ENCODE data around the gene EIF5A.
A peak's percentile ranks its signal among the peaks of the same experiment; 100 is the strongest.

EIF5A gene

DNA sequence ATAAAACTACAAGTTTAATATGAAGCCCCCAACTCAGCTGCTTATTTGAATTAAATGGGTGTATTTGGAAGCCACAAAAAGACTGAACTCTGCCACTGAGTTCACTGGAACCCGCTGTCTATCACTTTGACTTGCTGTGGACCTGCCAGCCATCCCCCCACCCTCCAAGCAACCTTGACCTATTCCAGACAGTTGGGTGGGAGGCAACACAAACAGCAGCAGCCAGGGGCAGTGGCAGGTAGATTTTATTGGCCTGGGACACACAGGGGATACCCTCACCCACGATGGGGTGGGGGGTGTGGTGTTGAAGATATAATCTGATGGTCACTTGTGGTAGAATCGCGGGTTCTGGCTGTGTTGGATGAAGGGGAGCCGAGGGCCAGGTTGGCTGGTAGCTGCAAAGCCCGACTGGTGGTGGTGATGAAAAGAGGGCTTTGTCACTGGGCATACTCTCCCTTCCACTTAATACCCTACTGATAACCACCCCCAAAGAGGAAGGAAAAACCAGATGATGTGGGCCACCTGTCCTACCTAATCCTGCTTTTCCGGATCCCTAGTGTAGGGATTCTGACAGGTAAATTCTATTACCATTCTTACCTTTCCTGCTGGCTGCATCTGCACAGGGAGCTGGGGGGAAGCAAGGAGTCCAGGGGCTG, 5.1 kb downstream of the EIF5A start:
- in situ Hi-C loops (cut with MboI; ENCODE audit: low sequenced_read_pairs, unreplicated experiment), result no loop called here
- TF ChIP-seq, protein P1, sequence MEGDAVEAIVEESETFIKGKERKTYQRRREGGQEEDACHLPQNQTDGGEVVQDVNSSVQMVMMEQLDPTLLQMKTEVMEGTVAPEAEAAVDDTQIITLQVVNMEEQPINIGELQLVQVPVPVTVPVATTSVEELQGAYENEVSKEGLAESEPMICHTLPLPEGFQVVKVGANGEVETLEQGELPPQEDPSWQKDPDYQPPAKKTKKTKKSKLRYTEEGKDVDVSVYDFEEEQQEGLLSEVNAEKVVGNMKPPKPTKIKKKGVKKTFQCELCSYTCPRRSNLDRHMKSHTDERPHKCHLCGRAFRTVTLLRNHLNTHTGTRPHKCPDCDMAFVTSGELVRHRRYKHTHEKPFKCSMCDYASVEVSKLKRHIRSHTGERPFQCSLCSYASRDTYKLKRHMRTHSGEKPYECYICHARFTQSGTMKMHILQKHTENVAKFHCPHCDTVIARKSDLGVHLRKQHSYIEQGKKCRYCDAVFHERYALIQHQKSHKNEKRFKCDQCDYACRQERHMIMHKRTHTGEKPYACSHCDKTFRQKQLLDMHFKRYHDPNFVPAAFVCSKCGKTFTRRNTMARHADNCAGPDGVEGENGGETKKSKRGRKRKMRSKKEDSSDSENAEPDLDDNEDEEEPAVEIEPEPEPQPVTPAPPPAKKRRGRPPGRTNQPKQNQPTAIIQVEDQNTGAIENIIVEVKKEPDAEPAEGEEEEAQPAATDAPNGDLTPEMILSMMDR (IDR thresholded peaks at IDR 0.05; ENCODE audit: borderline replicate concordance, control extremely low read depth, extremely low read depth, insufficient read depth, missing control alignments), result no peak
- no peak for DNase-seq (ENCODE audit: low spot score)

DNA sequence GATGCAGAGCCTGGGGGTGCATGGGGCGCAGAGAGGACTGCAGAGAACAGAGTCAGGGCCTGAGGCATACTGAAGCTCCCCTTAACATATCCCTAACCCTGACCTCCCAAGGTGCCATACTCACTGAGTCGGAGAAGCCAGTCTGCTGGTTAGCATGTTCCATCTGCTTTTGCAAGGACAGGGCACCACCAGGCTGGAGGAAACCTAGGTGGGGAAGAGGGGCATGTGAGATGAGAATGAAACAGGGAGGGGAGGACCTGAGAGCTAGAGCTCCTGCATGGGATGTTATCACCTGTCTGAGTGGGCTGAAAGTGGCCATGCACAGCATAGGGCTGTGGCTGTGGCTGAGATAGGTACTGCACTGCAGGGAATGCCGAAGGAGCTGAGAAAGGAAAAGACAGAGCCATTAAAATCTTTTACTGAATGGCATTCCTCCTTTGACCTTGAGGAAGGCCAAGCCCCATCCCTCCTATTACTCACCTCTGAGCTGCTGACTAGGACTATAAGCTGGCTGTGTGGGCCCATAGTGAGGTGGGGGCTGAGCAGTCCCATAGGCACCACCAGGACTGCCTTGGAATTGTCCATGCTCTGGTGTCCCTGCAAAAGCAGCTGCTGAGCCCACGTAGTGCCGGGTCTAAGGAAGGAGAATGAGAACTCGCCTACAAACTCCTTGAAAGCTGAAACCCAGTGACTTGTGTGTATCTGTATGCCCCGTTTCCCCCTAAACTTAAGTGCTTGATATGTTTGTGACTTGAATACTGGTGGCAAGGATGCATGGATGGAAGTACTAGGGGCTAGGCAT, 5.9 kb downstream of the EIF5A start:
- DNase-seq (ENCODE audit: low spot score), result no peak
- in situ Hi-C loops (cut with MboI; ENCODE audit: low sequenced_read_pairs, unreplicated experiment), result no loop called here
- TF ChIP-seq, protein P1 (IDR thresholded peaks at IDR 0.05; ENCODE audit: borderline replicate concordance, control extremely low read depth, extremely low read depth, insufficient read depth, missing control alignments), result no peak

DNA sequence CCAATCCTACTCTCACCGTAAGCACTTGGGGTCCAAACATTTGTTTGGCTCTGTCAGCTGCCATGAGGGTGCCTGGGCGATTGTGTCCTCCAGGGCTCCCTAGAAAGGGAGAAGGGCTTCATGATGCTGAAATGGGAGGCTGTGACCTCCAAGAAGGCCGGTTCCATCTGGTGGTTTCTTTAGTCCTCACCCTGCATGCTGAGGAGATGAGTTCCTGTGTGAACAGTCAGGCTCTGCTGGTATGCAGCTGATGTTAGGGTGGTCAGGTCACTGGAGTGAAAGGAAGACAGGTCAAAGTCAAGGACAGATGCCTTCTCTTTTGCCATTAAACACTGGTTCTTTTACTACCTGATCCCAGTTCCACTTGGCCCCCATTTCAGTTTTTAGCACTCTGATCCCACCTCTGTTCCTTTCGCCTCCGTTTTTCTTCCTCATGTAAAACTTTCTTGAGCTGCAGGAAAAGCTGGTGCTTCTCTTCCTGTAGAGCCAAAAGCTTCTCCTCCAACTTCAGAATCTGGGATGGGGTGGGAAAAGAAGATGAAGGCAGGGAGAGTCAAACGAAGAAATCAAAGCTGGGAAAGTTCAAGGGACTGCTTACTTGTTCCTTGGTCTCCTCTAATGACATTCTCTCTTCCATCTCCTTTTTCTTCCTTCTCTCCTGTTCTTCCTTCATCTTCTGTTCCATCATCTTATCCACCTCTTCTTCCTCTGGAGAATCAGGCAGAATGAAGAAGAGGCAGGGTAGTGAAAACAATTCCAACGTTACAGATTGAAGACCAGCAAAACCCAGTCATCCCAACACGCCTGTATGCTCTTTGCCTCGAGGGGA, 6.7 kb downstream of the EIF5A start:
- DNase-seq (ENCODE audit: low spot score), result no peak
- in situ Hi-C loops (cut with MboI; ENCODE audit: low sequenced_read_pairs, unreplicated experiment), result no loop called here
- TF ChIP-seq, protein P1 (IDR thresholded peaks at IDR 0.05; ENCODE audit: borderline replicate concordance, control extremely low read depth, extremely low read depth, insufficient read depth, missing control alignments), result no peak

DNA sequence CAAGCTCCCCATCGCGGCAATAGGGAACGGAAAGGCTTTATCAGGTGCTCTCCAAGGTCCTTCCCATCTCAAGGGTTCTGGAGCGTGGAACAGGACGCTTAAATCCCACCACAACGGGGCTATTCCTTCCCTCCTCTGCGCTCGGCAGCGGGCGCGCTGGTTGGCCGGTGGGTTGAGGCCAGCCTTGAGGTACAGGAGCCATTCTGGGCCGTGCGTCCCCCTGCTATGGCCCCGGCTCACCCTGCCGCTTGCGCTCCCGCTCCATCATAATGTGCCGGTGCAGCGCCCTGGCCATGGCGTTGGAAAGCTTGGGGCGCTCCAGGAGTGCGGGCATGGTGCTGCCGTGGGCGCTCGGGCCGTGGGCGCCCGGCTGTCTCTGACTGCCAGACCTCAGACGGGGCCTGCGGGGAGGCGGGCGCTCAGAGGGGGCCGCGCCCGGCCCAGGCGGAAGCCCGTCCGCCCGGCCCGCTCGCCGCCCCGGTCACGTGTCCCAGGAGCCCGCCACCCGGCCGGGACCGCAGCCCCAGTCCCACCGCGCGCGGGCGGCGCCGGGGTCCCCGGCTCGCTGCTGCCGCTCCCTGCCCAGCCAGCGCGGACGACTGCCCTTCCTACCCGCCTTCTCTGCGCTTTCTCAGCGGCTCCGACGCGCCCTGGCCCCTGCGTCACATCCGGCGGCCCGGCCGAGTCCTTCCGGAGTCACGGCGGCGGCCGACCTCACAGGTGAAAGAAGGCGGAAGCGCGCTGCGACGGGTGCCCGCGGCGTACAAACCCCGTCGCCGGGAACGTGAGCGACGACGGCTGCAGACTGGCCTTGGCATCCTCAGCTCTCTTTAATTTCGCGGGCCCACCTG, 7.5 kb downstream of the EIF5A start, which contains the start of gene GPS2:
Gene GPS2, minus strand, starts transcription at position 642 of the 851 bp plus-strand sequence. Its CDS starts 308 bp downstream, at position 334.
- in situ Hi-C loops (cut with MboI; ENCODE audit: low sequenced_read_pairs, unreplicated experiment), result no loop called here
- TF ChIP-seq, protein P1 (IDR thresholded peaks at IDR 0.05; ENCODE audit: borderline replicate concordance, control extremely low read depth, extremely low read depth, insufficient read depth, missing control alignments), result no peak
- DNase-seq (ENCODE audit: low spot score), result peak; percentile 97

DNA sequence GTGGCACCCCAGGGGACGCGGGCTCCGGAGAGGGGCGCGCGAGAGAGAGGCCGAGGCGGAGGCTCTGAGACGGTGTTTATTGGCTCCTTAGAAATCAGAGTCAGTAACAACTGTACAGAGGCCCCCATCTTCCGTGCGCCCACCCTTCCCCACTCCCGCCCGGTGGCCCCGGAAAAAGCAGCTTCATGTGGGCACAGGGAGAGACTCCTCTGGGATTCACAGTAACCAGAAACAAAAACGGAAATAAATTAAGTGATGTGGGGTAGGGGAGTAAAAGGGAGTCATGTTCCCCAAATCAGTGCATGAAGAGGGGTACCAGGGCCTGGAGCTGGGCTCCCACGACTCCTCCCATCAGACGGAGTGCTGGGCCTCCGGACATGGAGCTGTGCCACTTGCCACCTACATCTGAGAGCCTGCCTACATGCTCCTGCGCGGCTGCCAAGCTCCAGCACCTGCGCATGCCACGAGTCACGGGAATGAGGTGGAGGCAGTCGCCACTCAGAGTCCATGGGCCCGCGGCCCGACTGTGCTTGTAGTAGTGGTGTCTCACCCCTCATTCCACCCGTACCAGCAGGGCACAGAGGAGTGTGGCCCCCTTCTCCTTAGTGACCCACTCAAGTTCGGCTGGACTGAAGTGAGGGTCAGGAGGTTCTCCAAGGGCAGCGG, 8.3 kb downstream of the EIF5A start:
- in situ Hi-C loops (cut with MboI; ENCODE audit: low sequenced_read_pairs, unreplicated experiment), result no loop called here
- TF ChIP-seq, protein P1 (IDR thresholded peaks at IDR 0.05; ENCODE audit: borderline replicate concordance, control extremely low read depth, extremely low read depth, insufficient read depth, missing control alignments), result no peak
- no peak for DNase-seq (ENCODE audit: low spot score)
